Astrocyte (in vitro differentiated cells and primary cell): ENCODE data around the gene WIPI1. TPM values are rescaled to one million over a fixed set of nuclear protein-coding genes. Genes with fewer than 3 reads are reported as not detected.

Experiments used
- DNase-seq: peaks from one replicate; pipeline ENCODE4 v3.0.0-alpha.2; 2010; ENCODE audit warnings: low read depth
- FAIRE-seq: peaks from 2 replicates; lab custom pipeline; 2011; peaks lifted over from hg19 to GRCh38; lab: Jason Lieb, UNC
- H2AFZ ChIP-seq: 2 replicates; pipeline ENCODE4 v1.6.0; 2012; ENCODE audit warnings: low read depth, low read length, inconsistent platforms
- H3K27ac ChIP-seq: 2 replicates; pipeline ENCODE4 v1.5.1; 2011; ENCODE audit warnings: low read depth, low read length, inconsistent platforms
- H3K27me3 ChIP-seq: 2 replicates; pipeline ENCODE4 v1.6.0; 2011; ENCODE audit warnings: low read length, inconsistent platforms; ENCODE audit not compliant: insufficient read depth
- H3K36me3 ChIP-seq: 2 replicates; pipeline ENCODE4 v1.5.1; 2011; ENCODE audit warnings: low read length, inconsistent platforms; ENCODE audit not compliant: insufficient read depth
- H3K4me1 ChIP-seq: 2 replicates; pipeline ENCODE4 v1.5.1; 2011; ENCODE audit warnings: low read length, inconsistent platforms; ENCODE audit not compliant: insufficient read depth
- H3K4me2 ChIP-seq: 2 replicates; pipeline ENCODE4 v1.6.0; 2012; ENCODE audit warnings: low read length, inconsistent platforms
- H3K4me3 ChIP-seq: 2 replicates; pipeline ENCODE4 v1.5.1; 2011; ENCODE audit warnings: low read depth, mild to moderate bottlenecking, low read length, inconsistent platforms; ENCODE audit not compliant: insufficient read depth
- H3K79me2 ChIP-seq: 2 replicates; pipeline ENCODE4 v1.6.0; 2012; ENCODE audit warnings: mild to moderate bottlenecking, low read length, inconsistent platforms; ENCODE audit not compliant: insufficient read depth
- H3K9ac ChIP-seq: 2 replicates; pipeline ENCODE4 v1.6.0; 2012; ENCODE audit warnings: mild to moderate bottlenecking, low read length, inconsistent platforms
- H3K9me3 ChIP-seq: 2 replicates; pipeline ENCODE4 v1.5.1; 2012; ENCODE audit warnings: low read depth, mild to moderate bottlenecking, low read length, inconsistent platforms; ENCODE audit not compliant: insufficient read depth
- H4K20me1 ChIP-seq: 2 replicates; pipeline ENCODE4 v1.6.0; 2012; ENCODE audit warnings: low read length, inconsistent platforms; ENCODE audit not compliant: insufficient read depth
- H3K27ac Mint-ChIP-seq: one replicate; pipeline ENCODE4 v1.8.0; 2021; ENCODE audit warnings: mild to moderate bottlenecking, mixed read lengths; ENCODE audit not compliant: unreplicated experiment
- H3K27me3 Mint-ChIP-seq: one replicate; pipeline ENCODE4 v1.8.0; 2021; ENCODE audit warnings: low read depth, mixed read lengths; ENCODE audit not compliant: unreplicated experiment
- H3K36me3 Mint-ChIP-seq: one replicate; pipeline ENCODE4 v1.8.0; 2021; ENCODE audit warnings: low read depth, mixed read lengths; ENCODE audit not compliant: unreplicated experiment
- H3K4me1 Mint-ChIP-seq: one replicate; pipeline ENCODE4 v1.8.0; 2021; ENCODE audit warnings: low read depth, mixed read lengths; ENCODE audit not compliant: unreplicated experiment
- H3K4me3 Mint-ChIP-seq: one replicate; pipeline ENCODE4 v1.8.0; 2021; ENCODE audit warnings: mild to moderate bottlenecking, moderate library complexity, mixed read lengths; ENCODE audit not compliant: unreplicated experiment
- H3K9me3 Mint-ChIP-seq: one replicate; pipeline ENCODE4 v1.8.0; 2021; ENCODE audit warnings: mild to moderate bottlenecking, mixed read lengths; ENCODE audit not compliant: unreplicated experiment
- CTCF ChIP-seq: IDR thresholded peaks from 2 replicates; pipeline ENCODE4 v1.5.1; 2011; ENCODE audit warnings: low read depth, mild to moderate bottlenecking, inconsistent platforms, low read length, moderate library complexity; ENCODE audit not compliant: insufficient read depth
- EZH2 ChIP-seq: IDR thresholded peaks from 2 replicates; pipeline ENCODE4 v1.6.1; 2012; ENCODE audit warnings: mild to moderate bottlenecking, low read length, inconsistent platforms; ENCODE audit not compliant: insufficient read depth
- total RNA-seq: library from RNA; stranded (reverse); gene quantifications from 2 replicates; pipeline ENCODE4 v1.2.1, GENCODE V29; 2021

WIPI1 gene
- total RNA-seq, 1 donor from 2014 or later, result 83.5 TPM

DNA sequence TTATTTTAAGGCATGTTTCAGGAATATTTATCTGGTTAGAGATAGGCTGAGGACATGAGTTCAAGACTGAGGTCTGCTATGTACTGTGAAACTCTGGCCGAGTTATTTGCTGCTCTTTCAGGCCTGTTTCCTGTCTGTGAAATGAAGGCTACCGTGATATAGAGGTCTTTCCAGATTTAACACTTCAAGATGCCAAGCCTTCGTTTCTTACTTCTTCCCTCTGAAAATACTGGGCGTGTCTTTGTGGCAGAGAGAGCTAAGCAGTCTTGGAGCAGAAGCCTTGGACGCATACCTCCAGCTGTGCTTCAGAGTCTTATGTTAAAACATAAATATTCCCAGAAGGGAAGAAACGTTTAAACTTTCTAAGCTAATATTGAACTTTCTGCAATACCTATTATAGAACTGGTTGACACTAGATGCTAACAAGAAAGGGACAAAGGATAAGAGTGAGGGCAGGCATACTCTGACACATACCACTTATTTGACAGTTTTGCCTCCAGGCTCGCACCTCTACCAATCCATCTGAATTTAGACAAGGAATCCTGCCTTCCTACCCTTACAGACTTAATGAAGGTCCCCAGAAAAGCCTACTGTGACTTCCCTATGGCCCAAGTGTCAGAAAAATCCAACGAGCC lies 17.5 kb downstream of the WIPI1 start:
- H3K36me3 Mint-ChIP-seq, result peaks cover 15% of the 10 kb centered on the region
- TF ChIP-seq CTCF, result no peak
- TF ChIP-seq EZH2, result no peak
- DNase-seq (no peak), FAIRE-seq (no peak)
- no peak overlapping the region for H3K4me2 ChIP-seq
- no peaks in the 10 kb centered on the region for H3K9me3 Mint-ChIP-seq
- H3K27ac Mint-ChIP-seq, result no peak overlapping the region
- peaks cover 36% of the 10 kb centered on the region for H3K36me3 ChIP-seq
- H3K27me3 ChIP-seq, result no peaks in the 10 kb centered on the region
- H3K9me3 ChIP-seq, result no peaks in the 10 kb centered on the region
- no peaks in the 10 kb centered on the region for H3K79me2 ChIP-seq
- H3K4me1 Mint-ChIP-seq, result peaks cover 13% of the 10 kb centered on the region
- no peak overlapping the region for H3K27ac ChIP-seq
- H3K27me3 Mint-ChIP-seq, result no peaks in the 10 kb centered on the region
- H3K9ac ChIP-seq, result no peak overlapping the region
- H4K20me1 ChIP-seq, result peaks cover 15% of the 10 kb centered on the region
- no peak overlapping the region for H2AFZ ChIP-seq
- peaks cover 5% of the 10 kb centered on the region for H3K4me1 ChIP-seq
- no peak overlapping the region for H3K4me3 ChIP-seq
- no peak overlapping the region for H3K4me3 Mint-ChIP-seq

- Histone ChIP-seq H3K4me1 (peaks cover 5% of the 10 kb centered on the region), H3K27ac (no peak overlapping the region), H3K36me3 (peaks cover 42% of the 10 kb centered on the region), H3K4me2 (peak overlapping the region; percentile 23), H3K4me3 (no peak overlapping the region), H3K27me3 (no peaks in the 10 kb centered on the region), H3K79me2 (no peaks in the 10 kb centered on the region), H3K9ac (peak overlapping the region; percentile 38), H3K9me3 (no peaks in the 10 kb centered on the region), H2AFZ (no peak overlapping the region), H4K20me1 (peaks cover 15% of the 10 kb centered on the region)
- Mint-ChIP-seq H3K4me3 (no peak overlapping the region), H3K9me3 (no peaks in the 10 kb centered on the region), H3K36me3 (peaks cover 14% of the 10 kb centered on the region), H3K27me3 (no peaks in the 10 kb centered on the region), H3K4me1 (peaks cover 13% of the 10 kb centered on the region), H3K27ac (peak overlapping the region; percentile 53)
- TF ChIP-seq CTCF, result no peak
- no peak for TF ChIP-seq EZH2
- DNase-seq (no peak), FAIRE-seq (no peak)
Measured at GRCh38 chr17:68437979-68438822, 19.1 kb downstream of the WIPI1 start.
